ENCODE measurements around the gene SUFU. TPM values are rescaled to one million over a fixed set of nuclear protein-coding genes. Genes with fewer than 3 reads are reported as not detected.
A peak's percentile ranks its signal among the peaks of the same experiment; 100 is the strongest.

Gene SUFU
- total and polyA plus RNA-seq, 2 of the 13 experiments (the other 11 are each of a cell fraction or from before 2014, with no cell fraction given), result 2.9 to 5.5 TPM

- TF ChIP-seq ZNF281 (CRISPR knock-in tag; IDR thresholded peaks at IDR 0.05; ENCODE audit: borderline replicate concordance) (peak; percentile 80), ZFAT (CRISPR knock-in tag; conservative IDR thresholded peaks at IDR 0.05) (no peak), ZNF574 (CRISPR knock-in tag; IDR thresholded peaks at IDR 0.05) (peak; percentile 64), STAT6 (CRISPR knock-in tag; IDR thresholded peaks at IDR 0.05; ENCODE audit: borderline replicate concordance) (no peak), EED (CRISPR knock-in tag; IDR thresholded peaks at IDR 0.05) (no peak), ZNF326 (CRISPR knock-in tag; IDR thresholded peaks at IDR 0.05; ENCODE audit: borderline replicate concordance) (no peak), SIX4 (CRISPR knock-in tag; IDR thresholded peaks at IDR 0.05) (no peak), NR2C2 (CRISPR knock-in tag; IDR thresholded peaks at IDR 0.05; ENCODE audit: borderline replicate concordance) (0 out of 2 replicates have a peak, but pooled peaks have one; percentile 39), BHLHE40 (IDR thresholded peaks at IDR 0.05; ENCODE audit: low read length) (no peak), ZBTB7A (CRISPR knock-in tag; IDR thresholded peaks at IDR 0.05) (peak; percentile 84), CAMTA2 (CRISPR knock-in tag; IDR thresholded peaks at IDR 0.05; ENCODE audit: borderline replicate concordance) (no peak), HMGA1 (CRISPR knock-in tag; conservative IDR thresholded peaks at IDR 0.05) (no peak), ZNF224 (CRISPR knock-in tag; IDR thresholded peaks at IDR 0.05) (no peak), HOXA3 (CRISPR knock-in tag; IDR thresholded peaks at IDR 0.05) (peak; percentile 63), ZFP41 (CRISPR knock-in tag; IDR thresholded peaks at IDR 0.05; ENCODE audit: borderline replicate concordance) (no peak), AHR (CRISPR knock-in tag; IDR thresholded peaks at IDR 0.05) (no peak), XRCC5 (optimal IDR thresholded peaks at IDR 0.05; ENCODE audit: low read length) (no peak)
- TF ChIP-seq, protein P1, sequence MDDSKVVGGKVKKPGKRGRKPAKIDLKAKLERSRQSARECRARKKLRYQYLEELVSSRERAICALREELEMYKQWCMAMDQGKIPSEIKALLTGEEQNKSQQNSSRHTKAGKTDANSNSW (CRISPR knock-in tag; IDR thresholded peaks at IDR 0.05; ENCODE audit: borderline replicate concordance), result no peak
- TF ChIP-seq, protein P2, sequence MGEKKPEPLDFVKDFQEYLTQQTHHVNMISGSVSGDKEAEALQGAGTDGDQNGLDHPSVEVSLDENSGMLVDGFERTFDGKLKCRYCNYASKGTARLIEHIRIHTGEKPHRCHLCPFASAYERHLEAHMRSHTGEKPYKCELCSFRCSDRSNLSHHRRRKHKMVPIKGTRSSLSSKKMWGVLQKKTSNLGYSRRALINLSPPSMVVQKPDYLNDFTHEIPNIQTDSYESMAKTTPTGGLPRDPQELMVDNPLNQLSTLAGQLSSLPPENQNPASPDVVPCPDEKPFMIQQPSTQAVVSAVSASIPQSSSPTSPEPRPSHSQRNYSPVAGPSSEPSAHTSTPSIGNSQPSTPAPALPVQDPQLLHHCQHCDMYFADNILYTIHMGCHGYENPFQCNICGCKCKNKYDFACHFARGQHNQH (CRISPR knock-in tag; IDR thresholded peaks at IDR 0.05), result peak; percentile 41; the same call in 1 of the 2 replicates
- TF ChIP-seq, protein P3, sequence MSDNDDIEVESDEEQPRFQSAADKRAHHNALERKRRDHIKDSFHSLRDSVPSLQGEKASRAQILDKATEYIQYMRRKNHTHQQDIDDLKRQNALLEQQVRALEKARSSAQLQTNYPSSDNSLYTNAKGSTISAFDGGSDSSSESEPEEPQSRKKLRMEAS (IDR thresholded peaks at IDR 0.05), result peak; percentile 78; the same call in 1 of the 2 replicates
These were observed 157.3 kb downstream of the SUFU start (continued) for GRCh38 chr10:102660888-102661657.

Measured in HepG2 (cell line).